HepG2 (cell line): ENCODE data around the gene LYPD6. TPM values are rescaled to one million over a fixed set of nuclear protein-coding genes. Genes with fewer than 3 reads are reported as not detected.

Source experiments
- ATAC-seq: fragments of 200-7000 bp; cut with Tn5 transposase; 3 replicates; pipeline ENCODE4 v1.9.1; 2020; ENCODE audit warnings: mild to moderate bottlenecking, moderate library complexity
- BruUV-seq: library from RNA; stranded (reverse); fragments of 400-500 nt; replicated peaks from 2 replicates; lab custom pipeline; 2021; lab: Mats Ljungman, UMichigan
- CTCF ChIA-PET: fragments of 300-600 bp; formaldehyde crosslinking; extraction: SDS; loops from one replicate; lab custom pipeline; 2021; ENCODE audit warnings: low total read pairs, inconsistent platforms, low intra/inter-chr PET ratio; lab: Yijun Ruan, JAX
- POLR2A ChIA-PET: fragments of 350-600 bp; sonication (Branson Sonifier 250); formaldehyde crosslinking; loops from one replicate; lab custom pipeline; 2020; ENCODE audit warnings: antibody characterized with exemption, inconsistent platforms; lab: Yijun Ruan, JAX
- DNase-seq: peaks from one replicate; pipeline ENCODE4 v3.0.0-alpha.2; 2015; ENCODE audit warnings: low spot score
- FAIRE-seq: peaks from 3 replicates; lab custom pipeline; 2011; peaks lifted over from hg19 to GRCh38; lab: Jason Lieb, UNC
- H2AFZ ChIP-seq: one replicate; pipeline ENCODE4 v1.6.1; 2011; ENCODE audit warnings: low read length, inconsistent platforms
- H3K27ac ChIP-seq: fragments of 300-600 bp; 3 replicates; pipeline ENCODE4 v1.8.0; 2011; ENCODE audit warnings: mixed run types, mild to moderate bottlenecking, mixed read lengths, low read length, inconsistent platforms; ENCODE audit not compliant: insufficient read depth; ENCODE audit errors: extremely low read length
- H3K27me3 ChIP-seq, 2 experiments: fragments of 200-600 bp in 1 of 2; 2 replicates in 1 of 2; 3 replicates in 1 of 2; pipeline versions ENCODE4 v1.6.0 to v1.8.0; 2011; ENCODE audit warnings: low read length in 2 of 2, mild to moderate bottlenecking in 2 of 2, moderate library complexity in 2 of 2, inconsistent platforms in 1 of 2; ENCODE audit not compliant: insufficient read depth in 2 of 2, control insufficient read depth in 1 of 2
- H3K36me3 ChIP-seq, 2 experiments: fragments of 200-600 bp in 1 of 2; replicated peaks in 1 of 2; 2 replicates in 1 of 2; 3 replicates in 1 of 2; pipeline versions ENCODE4 v1.5.1 to v1.8.0; 2011; ENCODE audit warnings: low read length in 2 of 2, inconsistent platforms in 1 of 2; ENCODE audit not compliant: insufficient read depth in 2 of 2, control insufficient read depth in 1 of 2
- H3K4me1 ChIP-seq: 2 replicates; pipeline ENCODE4 v1.5.1; 2012; ENCODE audit warnings: low read length, inconsistent platforms; ENCODE audit not compliant: insufficient read depth
- H3K4me2 ChIP-seq: 2 replicates; pipeline ENCODE4 v1.6.0; 2011; ENCODE audit warnings: low read depth, low read length, inconsistent platforms
- H3K4me3 ChIP-seq, 3 experiments: fragments of 200-600 bp in 1 of 3; sonication (generic), shearing (Covaris generic) in 1 of 3; replicated peaks in 1 of 3; 2 replicates each; pipeline ENCODE4 v1.5.1; 2011 to 2016; ENCODE audit warnings: low read length in 3 of 3, inconsistent platforms in 2 of 3, low read depth in 2 of 3, mild to moderate bottlenecking in 2 of 3, control low read depth in 1 of 3, mixed read lengths in 1 of 3; ENCODE audit not compliant: insufficient read depth in 1 of 3
- H3K79me2 ChIP-seq: one replicate; pipeline ENCODE4 v1.6.1; 2011; ENCODE audit warnings: low read length, inconsistent platforms; ENCODE audit not compliant: insufficient read depth
- H3K9ac ChIP-seq: 2 replicates; pipeline ENCODE4 v1.6.0; 2011; ENCODE audit warnings: mild to moderate bottlenecking, low read depth, low read length, inconsistent platforms; ENCODE audit not compliant: insufficient read depth
- H3K9me3 ChIP-seq: 2 replicates; pipeline ENCODE4 v1.5.1; 2012; ENCODE audit warnings: mild to moderate bottlenecking, low read length
- H4K20me1 ChIP-seq: 2 replicates; pipeline ENCODE4 v1.6.0; 2011; ENCODE audit warnings: inconsistent platforms, mild to moderate bottlenecking, low read length, moderate library complexity; ENCODE audit not compliant: insufficient read depth
- CHD4 ChIP-seq: fragments of 200-600 bp; sonication (generic); IDR thresholded peaks from 2 replicates; pipeline ENCODE4 v1.7.0; 2017; ENCODE audit warnings: mild to moderate bottlenecking, low read length, borderline replicate concordance
- ELF1 ChIP-seq: sonication (generic); formaldehyde crosslinking; IDR thresholded peaks from 2 replicates; pipeline ENCODE4 v1.4.0; 2020; ENCODE audit warnings: missing genetic modification reagents
- FOXC1 ChIP-seq: sonication (generic); formaldehyde crosslinking; IDR thresholded peaks from 2 replicates; pipeline ENCODE4 v1.8.0; 2022; ENCODE audit warnings: mild to moderate bottlenecking, missing genetic modification reagents, borderline replicate concordance
- MYC ChIP-seq: sonication (generic); formaldehyde crosslinking; IDR thresholded peaks from 2 replicates; pipeline ENCODE4 v1.9.0; 2021; ENCODE audit warnings: missing genetic modification reagents, borderline replicate concordance
- PLRG1 ChIP-seq: fragments of 450-650 bp; conservative IDR thresholded peaks from 2 replicates; pipeline ENCODE4 v1.6.1; 2016
- RBM22 ChIP-seq: fragments of 200-400 bp; formaldehyde crosslinking; optimal IDR thresholded peaks from 2 replicates; pipeline ENCODE3; 2017; ENCODE audit warnings: mild to moderate bottlenecking, low read length, moderate library complexity
- RFX3 ChIP-seq: IDR thresholded peaks from 2 replicates; pipeline ENCODE4 v1.6.1; 2016; ENCODE audit warnings: missing biosample characterization, missing genetic modification reagents
- TCF7L2 ChIP-seq: IDR thresholded peaks from 2 replicates; pipeline ENCODE4 v1.6.1; 2011; ENCODE audit warnings: mild to moderate bottlenecking, low read depth, low read length, moderate library complexity
- THRA ChIP-seq: sonication (generic); formaldehyde crosslinking; IDR thresholded peaks from 2 replicates; pipeline ENCODE4 v1.4.0; 2020; ENCODE audit warnings: missing genetic modification reagents, borderline replicate concordance
- ZFAT ChIP-seq: sonication (generic); formaldehyde crosslinking; conservative IDR thresholded peaks from 2 replicates; pipeline ENCODE4 v1.8.1; 2023; ENCODE audit warnings: missing genetic modification reagents, inconsistent platforms
- ZFP37 ChIP-seq: sonication (generic); formaldehyde crosslinking; IDR thresholded peaks from 2 replicates; pipeline ENCODE4 v1.4.0; 2020; ENCODE audit warnings: missing genetic modification reagents, borderline replicate concordance
- ZFP41 ChIP-seq: sonication (generic); formaldehyde crosslinking; IDR thresholded peaks from 2 replicates; pipeline ENCODE4 v1.4.0; 2020; ENCODE audit warnings: mild to moderate bottlenecking, missing genetic modification reagents, borderline replicate concordance
- ZNF292 ChIP-seq: sonication (generic); formaldehyde crosslinking; IDR thresholded peaks from 2 replicates; pipeline ENCODE4 v1.8.1; 2022; ENCODE audit warnings: mild to moderate bottlenecking, low read depth, missing genetic modification reagents, borderline replicate concordance
- ZNF83 ChIP-seq: sonication (generic); formaldehyde crosslinking; IDR thresholded peaks from 2 replicates; pipeline ENCODE4 v1.4.0; 2020; ENCODE audit warnings: missing genetic modification reagents, mild to moderate bottlenecking, borderline replicate concordance
- ZSCAN29 ChIP-seq: sonication (generic); formaldehyde crosslinking; conservative IDR thresholded peaks from 2 replicates; pipeline ENCODE4 v1.4.0; 2020; ENCODE audit warnings: mild to moderate bottlenecking, missing genetic modification reagents
- WGBS: methylation state at CpG from one replicate; pipeline ENCODE4 v1.1.6; 2017; ENCODE audit warnings: low lambda C conversion rate; 5-methylcytosine and 5-hydroxymethylcytosine counted together
- in situ Hi-C: cut with HindIII; loops from 2 replicates; pipeline ENCODE4 v1.10.0; 2017; ENCODE audit warnings: low pct_unique_long_range_greater_than_20kb; ENCODE audit not compliant: extremely low pct_ligation_motif_present
- intact Hi-C: fragments of 100-400 bp; cut with micrococcal nuclease; formaldehyde crosslinking; loops from one replicate; pipeline ENCODE4 v1.10.0; 2022; ENCODE audit not compliant: unreplicated experiment
- polyA plus RNA-seq, 8 experiments: library from polyadenylated mRNA; depleted of rRNA in 3 of 8; stranded (reverse) in 7 of 8; unstranded in 1 of 8; fragments of >200 nt; fragmentation: Illumina TruSeq in 4 of 8; extraction: Trizol in 4 of 8; gene quantifications; 2 replicates each; pipeline versions ENCODE4 v1.2.1 to v1.2.3, GENCODE V29; 2011 to 2016; ENCODE audit warnings: low read depth in 4 of 8, missing spikeins in 1 of 8, mixed read lengths in 1 of 8; ENCODE audit not compliant: insufficient read depth in 1 of 8
- total RNA-seq, 5 experiments: library from RNA; depleted of rRNA; stranded (reverse); fragments of >200 nt; fragmentation: Illumina TruSeq; extraction: Trizol; gene quantifications; 2 replicates each; pipeline ENCODE4 v1.2.3, GENCODE V29; 2016; ENCODE audit warnings: low read depth in 1 of 5
- TF ChIP-seq, protein P1 (sequence below): IDR thresholded peaks from 2 replicates; pipeline ENCODE4 v1.6.1; 2016; ENCODE audit warnings: low read depth
- TF ChIP-seq, protein P2 (sequence below): sonication (generic); formaldehyde crosslinking; conservative IDR thresholded peaks from 2 replicates; pipeline ENCODE4 v1.4.0; 2020; ENCODE audit warnings: missing genetic modification reagents
- TF ChIP-seq, protein P3 (sequence below): IDR thresholded peaks from 2 replicates; pipeline ENCODE4 v1.6.1; 2016; ENCODE audit warnings: missing compliant biosample characterization, missing genetic modification reagents, borderline replicate concordance

LYPD6 gene
- total and polyA plus RNA-seq, 2 of the 13 experiments (the other 11 are each of a cell fraction or from before 2014, with no cell fraction given): 0.01 to 0.07 TPM

- no peak for TF ChIP-seq TCF7L2
- no peak for TF ChIP-seq RFX3 (CRISPR knock-in tag)
- TF ChIP-seq, protein P1, sequence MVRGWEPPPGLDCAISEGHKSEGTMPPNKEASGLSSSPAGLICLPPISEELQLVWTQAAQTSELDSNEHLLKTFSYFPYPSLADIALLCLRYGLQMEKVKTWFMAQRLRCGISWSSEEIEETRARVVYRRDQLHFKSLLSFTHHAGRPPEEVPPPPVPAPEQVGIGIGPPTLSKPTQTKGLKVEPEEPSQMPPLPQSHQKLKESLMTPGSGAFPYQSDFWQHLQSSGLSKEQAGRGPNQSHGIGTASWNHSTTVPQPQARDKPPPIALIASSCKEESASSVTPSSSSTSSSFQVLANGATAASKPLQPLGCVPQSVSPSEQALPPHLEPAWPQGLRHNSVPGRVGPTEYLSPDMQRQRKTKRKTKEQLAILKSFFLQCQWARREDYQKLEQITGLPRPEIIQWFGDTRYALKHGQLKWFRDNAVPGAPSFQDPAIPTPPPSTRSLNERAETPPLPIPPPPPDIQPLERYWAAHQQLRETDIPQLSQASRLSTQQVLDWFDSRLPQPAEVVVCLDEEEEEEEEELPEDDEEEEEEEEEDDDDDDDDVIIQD (CRISPR knock-in tag): no peak
- TF ChIP-seq THRA (CRISPR knock-in tag): no peak
- no peak for TF ChIP-seq ZSCAN29 (CRISPR knock-in tag)
- TF ChIP-seq RBM22: no peak
- no peak for TF ChIP-seq ELF1 (CRISPR knock-in tag)
- TF ChIP-seq ZFP37: no peak
- TF ChIP-seq ZNF292 (CRISPR knock-in tag): no peak
Observed at GRCh38 chr2:149346272-149346671, 15.9 kb downstream of the LYPD6 start (continued).

GRCh38 chr2:149348291-149348690, 17.9 kb downstream of the LYPD6 start:
- in situ Hi-C loops: no loop called here
- Histone ChIP-seq H2AFZ (no peak overlapping the region), H3K79me2 (no peaks in the 10 kb centered on the region), H3K36me3 (no peaks in the 10 kb centered on the region), H3K9me3 (no peaks in the 10 kb centered on the region), H3K4me1 (no peaks in the 10 kb centered on the region), H3K27me3 (no peaks in the 10 kb centered on the region), H4K20me1 (no peaks in the 10 kb centered on the region), H3K27ac (no peak overlapping the region)
- no peak for FAIRE-seq
- TF ChIP-seq CHD4: no peak
- TF ChIP-seq ZFAT (CRISPR knock-in tag): no peak
- TF ChIP-seq, protein P2, sequence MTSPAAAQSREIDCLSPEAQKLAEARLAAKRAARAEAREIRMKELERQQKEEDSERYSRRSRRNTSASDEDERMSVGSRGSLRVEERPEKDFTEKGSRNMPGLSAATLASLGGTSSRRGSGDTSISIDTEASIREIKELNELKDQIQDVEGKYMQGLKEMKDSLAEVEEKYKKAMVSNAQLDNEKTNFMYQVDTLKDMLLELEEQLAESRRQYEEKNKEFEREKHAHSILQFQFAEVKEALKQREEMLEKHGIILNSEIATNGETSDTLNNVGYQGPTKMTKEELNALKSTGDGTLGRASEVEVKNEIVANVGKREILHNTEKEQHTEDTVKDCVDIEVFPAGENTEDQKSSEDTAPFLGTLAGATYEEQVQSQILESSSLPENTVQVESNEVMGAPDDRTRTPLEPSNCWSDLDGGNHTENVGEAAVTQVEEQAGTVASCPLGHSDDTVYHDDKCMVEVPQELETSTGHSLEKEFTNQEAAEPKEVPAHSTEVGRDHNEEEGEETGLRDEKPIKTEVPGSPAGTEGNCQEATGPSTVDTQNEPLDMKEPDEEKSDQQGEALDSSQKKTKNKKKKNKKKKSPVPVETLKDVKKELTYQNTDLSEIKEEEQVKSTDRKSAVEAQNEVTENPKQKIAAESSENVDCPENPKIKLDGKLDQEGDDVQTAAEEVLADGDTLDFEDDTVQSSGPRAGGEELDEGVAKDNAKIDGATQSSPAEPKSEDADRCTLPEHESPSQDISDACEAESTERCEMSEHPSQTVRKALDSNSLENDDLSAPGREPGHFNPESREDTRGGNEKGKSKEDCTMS (CRISPR knock-in tag): no peak
- TF ChIP-seq ZNF83: no peak
- no peak for TF ChIP-seq FOXC1 (CRISPR knock-in tag)
- no peak for TF ChIP-seq PLRG1
- TF ChIP-seq, protein P3, sequence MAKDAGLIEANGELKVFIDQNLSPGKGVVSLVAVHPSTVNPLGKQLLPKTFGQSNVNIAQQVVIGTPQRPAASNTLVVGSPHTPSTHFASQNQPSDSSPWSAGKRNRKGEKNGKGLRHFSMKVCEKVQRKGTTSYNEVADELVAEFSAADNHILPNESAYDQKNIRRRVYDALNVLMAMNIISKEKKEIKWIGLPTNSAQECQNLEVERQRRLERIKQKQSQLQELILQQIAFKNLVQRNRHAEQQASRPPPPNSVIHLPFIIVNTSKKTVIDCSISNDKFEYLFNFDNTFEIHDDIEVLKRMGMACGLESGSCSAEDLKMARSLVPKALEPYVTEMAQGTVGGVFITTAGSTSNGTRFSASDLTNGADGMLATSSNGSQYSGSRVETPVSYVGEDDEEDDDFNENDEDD (CRISPR knock-in tag): no peak
- no peak for TF ChIP-seq ZFP41
- no peak for TF ChIP-seq MYC (CRISPR knock-in tag)
- TF ChIP-seq, all 625 proteins: peak for 0
- CTCF ChIA-PET: no interaction called here
- WGBS: 31% methylated on average over 2 of the region's 2 CpGs
- DNase-seq (no peak), ATAC-seq (no peak)
- intact Hi-C loops: no loop called here
- no peak overlapping the region for H3K4me2 ChIP-seq
- H3K9ac ChIP-seq: no peak overlapping the region
- no TSS peak for BruUV-seq
- H3K4me3 ChIP-seq: no peak overlapping the region
- POLR2A ChIA-PET: no interaction called here
